PC-9 (cell line): ENCODE results near the gene NUTM2D. TPM values are rescaled to one million over a fixed set of nuclear protein-coding genes. Genes with fewer than 3 reads are reported as not detected.
"Not testable (repeated sequence)": the region's sequence is repeated elsewhere in the genome, so short reads cannot be mapped to it uniquely, and the experiment has no call there.

Experiments
- Bru-seq: library from RNA; stranded (reverse); fragments of 400-500 nt; gene quantifications from one replicate; lab custom pipeline; 2021; lab: Mats Ljungman, UMichigan
- BruChase-seq, 2 experiments: library from RNA; stranded (reverse); fragments of 400-500 nt; gene quantifications; one replicate each; lab custom pipeline; 2021; lab: Mats Ljungman, UMichigan
- BruUV-seq: library from RNA; stranded (reverse); fragments of 400-500 nt; replicated peaks from 2 replicates; lab custom pipeline; 2021; lab: Mats Ljungman, UMichigan
- CTCF ChIA-PET: fragments of 300-600 bp; sonication (Branson Sonifier 250); formaldehyde crosslinking; loops from one replicate; lab custom pipeline; 2022; ENCODE audit warnings: antibody characterized with exemption; lab: Charles Lee
- POLR2A ChIA-PET: fragments of 300-600 bp; sonication (Branson Sonifier 250); formaldehyde crosslinking; loops from one replicate; lab custom pipeline; 2022; ENCODE audit warnings: antibody characterized with exemption; ENCODE audit not compliant: unreplicated experiment; lab: Charles Lee
- DNase-seq, 2 experiments: peaks; one replicate each; pipeline versions ENCODE4 v3.0.0 to v3.0.0-alpha.2; 2015 to 2022; ENCODE audit warnings: mixed read lengths in 1 of 2
- H2AFZ ChIP-seq: fragments of 200-600 bp; sonication (generic); 2 replicates; pipeline ENCODE4 v1.8.1; 2017; ENCODE audit warnings: antibody characterized with exemption
- H3F3A ChIP-seq: fragments of 200-600 bp; sonication (generic); 2 replicates; pipeline ENCODE4 v1.8.1; 2017; ENCODE audit warnings: antibody characterized with exemption, mild to moderate bottlenecking, low read depth; ENCODE audit not compliant: insufficient read depth
- H3K27ac ChIP-seq: fragments of 200-600 bp; sonication (generic); 2 replicates; pipeline ENCODE4 v1.6.1; 2016; ENCODE audit warnings: mixed run types
- H3K27me3 ChIP-seq: fragments of 200-600 bp; sonication (generic); 2 replicates; pipeline ENCODE4 v1.6.1; 2016; ENCODE audit warnings: low read depth, mixed run types; ENCODE audit not compliant: insufficient read depth
- H3K36me3 ChIP-seq: fragments of 200-600 bp; sonication (generic); 2 replicates; pipeline ENCODE4 v1.6.1; 2016; ENCODE audit warnings: low read depth, mixed run types
- H3K4me1 ChIP-seq: fragments of 200-600 bp; sonication (generic); replicated peaks from 2 replicates; pipeline ENCODE4 v1.6.1; 2016; ENCODE audit warnings: mixed run types; ENCODE audit not compliant: insufficient read depth
- H3K4me2 ChIP-seq: fragments of 200-600 bp; sonication (generic); 2 replicates; pipeline ENCODE4 v1.6.1; 2017; ENCODE audit warnings: mixed run types
- H3K4me3 ChIP-seq: fragments of 200-600 bp; sonication (generic); 2 replicates; pipeline ENCODE4 v1.6.1; 2016; ENCODE audit warnings: mixed run types
- H3K79me2 ChIP-seq: fragments of 200-600 bp; sonication (generic); 2 replicates; pipeline ENCODE4 v1.6.1; 2017; ENCODE audit warnings: low read depth, mixed run types
- H3K9me2 ChIP-seq: fragments of 200-600 bp; sonication (generic); 2 replicates; pipeline ENCODE4 v1.8.1; 2017; ENCODE audit warnings: mild to moderate bottlenecking; ENCODE audit not compliant: insufficient read depth
- H3K9me3 ChIP-seq: fragments of 200-600 bp; sonication (generic); 2 replicates; pipeline ENCODE4 v1.8.1; 2016; ENCODE audit warnings: low read depth; ENCODE audit not compliant: insufficient read depth
- H4K20me1 ChIP-seq: fragments of 200-600 bp; sonication (generic); 2 replicates; pipeline ENCODE4 v1.8.1; 2017; ENCODE audit not compliant: insufficient read depth
- intact Hi-C: fragments of 100-400 bp; cut with micrococcal nuclease; formaldehyde crosslinking; loops from one replicate; pipeline ENCODE4 v1.10.0; 2022; ENCODE audit not compliant: unreplicated experiment
- long read RNA-seq: library from polyadenylated mRNA; stranded (forward); transcript quantifications from one replicate; pipeline ENCODE4 v2.0.0, GENCODE V29; 2022
- total RNA-seq: library from RNA; stranded (reverse); gene quantifications from 2 replicates; pipeline ENCODE4 v1.2.3, GENCODE V29; 2021

The NUTM2D gene, protein sequence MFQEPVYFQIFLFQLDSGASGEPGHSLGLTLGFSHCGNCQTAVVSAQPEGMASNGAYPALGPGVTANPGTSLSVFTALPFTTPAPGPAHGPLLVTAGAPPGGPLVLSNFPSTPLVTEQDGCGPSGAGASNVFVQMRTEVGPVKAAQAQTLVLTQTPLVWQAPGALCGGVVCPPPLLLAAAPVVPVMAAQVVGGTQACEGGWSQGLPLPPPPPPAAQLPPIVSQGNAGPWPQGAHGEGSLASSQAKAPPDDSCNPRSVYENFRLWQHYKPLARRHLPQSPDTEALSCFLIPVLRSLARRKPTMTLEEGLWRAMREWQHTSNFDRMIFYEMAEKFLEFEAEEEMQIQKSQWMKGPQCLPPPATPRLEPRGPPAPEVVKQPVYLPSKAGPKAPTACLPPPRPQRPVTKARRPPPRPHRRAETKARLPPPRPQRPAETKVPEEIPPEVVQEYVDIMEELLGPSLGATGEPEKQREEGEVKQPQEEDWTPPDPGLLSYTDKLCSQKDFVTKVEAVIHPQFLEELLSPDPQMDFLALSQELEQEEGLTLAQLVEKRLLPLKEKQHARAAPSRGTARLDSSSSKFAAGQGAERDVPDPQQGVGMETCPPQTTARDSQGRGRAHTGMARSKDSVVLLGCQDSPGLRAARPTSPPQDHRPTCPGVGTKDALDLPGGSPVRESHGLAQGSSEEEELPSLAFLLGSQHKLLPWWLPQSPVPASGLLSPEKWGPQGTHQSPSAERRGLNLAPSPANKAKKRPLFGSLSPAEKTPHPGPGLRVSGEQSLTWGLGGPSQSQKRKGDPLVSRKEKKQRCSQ
- total RNA-seq (1.1 and 1.9 TPM in 2 replicates), Bru-seq, nascent RNA (percentile 25 among the genes with signal in this experiment), BruChase-seq, experiment 1, labeled RNA remaining after a 2-hour chase (percentile 24 among the genes with signal in this experiment), BruChase-seq, experiment 2, labeled RNA remaining after a 6-hour chase (percentile 40 among the genes with signal in this experiment)
- long read RNA-seq: 0 reads

DNA sequence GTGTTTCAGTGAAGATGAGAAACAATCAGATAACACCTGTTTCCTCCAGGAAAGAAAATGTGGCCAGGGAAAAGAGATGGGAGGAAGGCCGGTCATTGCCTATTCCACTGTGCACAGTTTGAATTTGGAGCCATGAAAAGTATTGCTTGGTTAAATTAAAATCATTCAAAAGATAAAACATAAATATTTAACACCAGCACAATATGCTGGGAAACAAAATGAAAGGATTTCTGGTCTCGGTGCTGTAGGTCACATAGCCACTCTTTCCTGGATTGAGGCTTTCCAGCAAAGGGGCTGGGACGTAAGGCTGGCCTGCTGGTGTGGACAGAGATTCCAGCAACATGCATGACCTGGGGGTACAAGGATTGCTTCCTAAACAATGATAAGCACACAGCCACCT is at the start of gene NUTM2D:
TSS of gene NUTM2D (plus strand) at position 301 of the 400 bp plus-strand sequence. CDS start 522 bp downstream, outside the sequence.
- H3K79me2 ChIP-seq, H2AFZ ChIP-seq, H3K4me1 ChIP-seq, H4K20me1 ChIP-seq, POLR2A ChIA-PET, H3K4me3 ChIP-seq, H3K4me2 ChIP-seq, CTCF ChIA-PET, H3K36me3 ChIP-seq, BruUV-seq, H3K9me3 ChIP-seq, H3K9me2 ChIP-seq, H3K27ac ChIP-seq, H3K27me3 ChIP-seq, H3F3A ChIP-seq, DNase-seq, intact Hi-C loops: not testable (repeated sequence)

DNA sequence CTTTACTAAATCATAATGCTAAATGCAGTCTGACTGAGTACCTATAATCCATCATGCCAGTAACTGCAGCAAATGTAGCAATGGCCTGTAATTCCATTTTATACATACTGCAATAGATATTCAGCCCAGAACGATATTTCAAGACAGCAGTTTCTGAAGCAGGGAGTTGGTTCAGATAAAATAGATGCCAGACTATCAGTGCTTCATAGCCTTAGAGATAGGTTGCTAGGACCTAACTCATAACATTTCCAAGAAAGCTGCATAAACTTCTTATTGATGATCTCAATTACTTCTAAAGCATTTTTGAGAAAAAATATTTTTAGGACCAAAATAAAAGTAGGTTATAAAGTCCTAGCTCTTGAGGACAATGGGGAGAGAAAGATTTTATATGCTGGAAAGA is 48.8 kb upstream of the NUTM2D start:
- not testable (repeated sequence) for BruUV-seq

DNA sequence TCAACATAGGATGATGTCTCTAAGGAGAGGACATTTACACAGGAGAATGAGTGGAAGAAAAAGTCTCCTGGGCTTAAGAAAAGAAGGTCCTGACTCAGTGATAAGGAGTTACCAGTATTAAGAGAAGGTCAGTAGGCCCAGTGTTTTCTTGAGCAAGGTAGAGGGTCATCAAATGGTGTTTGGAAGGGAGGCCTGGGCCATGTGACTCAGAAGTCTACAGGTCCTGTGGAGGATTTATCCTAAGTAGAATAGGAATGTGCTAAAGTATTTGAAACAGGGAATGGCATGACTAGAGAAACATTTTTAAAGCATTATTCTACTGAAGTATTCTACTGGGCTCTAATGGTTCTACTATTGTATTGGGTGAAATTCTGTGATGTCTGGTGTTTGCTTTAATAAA is 47.9 kb upstream of the NUTM2D start:
- H2AFZ ChIP-seq, H4K20me1 ChIP-seq, CTCF ChIA-PET, H3K9me3 ChIP-seq, H3F3A ChIP-seq, H3K9me2 ChIP-seq, H3K4me1 ChIP-seq, BruUV-seq, H3K27me3 ChIP-seq, intact Hi-C loops, POLR2A ChIA-PET, H3K4me3 ChIP-seq, H3K27ac ChIP-seq, H3K79me2 ChIP-seq, DNase-seq, H3K4me2 ChIP-seq, H3K36me3 ChIP-seq: not testable (repeated sequence)

More for the DNA sequence above, 48.8 kb upstream of the NUTM2D start:
- POLR2A ChIA-PET, H3K79me2 ChIP-seq, intact Hi-C loops, H3K4me2 ChIP-seq, H3F3A ChIP-seq, H3K4me3 ChIP-seq, H3K27ac ChIP-seq, H3K36me3 ChIP-seq, H4K20me1 ChIP-seq, H2AFZ ChIP-seq, H3K4me1 ChIP-seq, H3K27me3 ChIP-seq, H3K9me3 ChIP-seq, DNase-seq, H3K9me2 ChIP-seq, CTCF ChIA-PET: not testable (repeated sequence)

DNA sequence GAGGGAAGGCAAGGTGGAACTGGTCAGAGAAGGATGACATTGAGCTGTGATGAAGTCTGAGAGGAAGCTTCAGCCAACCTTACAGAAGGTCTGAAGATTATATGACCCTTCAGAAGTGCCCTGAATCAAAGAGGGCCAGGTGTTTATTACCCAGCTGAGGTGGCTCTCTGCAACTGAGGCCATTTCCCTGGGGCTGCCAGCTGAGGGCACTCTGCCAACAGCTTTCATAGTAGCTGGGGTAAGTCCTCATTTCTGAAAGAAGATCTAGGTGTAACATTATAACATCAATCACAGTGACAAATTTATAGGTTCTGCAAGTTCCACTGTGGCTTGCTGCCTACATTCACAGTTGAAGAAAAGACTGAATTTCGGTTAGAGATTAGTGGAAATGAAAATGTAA is 46.0 kb upstream of the NUTM2D start:
- H2AFZ ChIP-seq, intact Hi-C loops, DNase-seq, H3K79me2 ChIP-seq, POLR2A ChIA-PET, BruUV-seq, H3K4me2 ChIP-seq, H3K4me1 ChIP-seq, CTCF ChIA-PET, H3K9me2 ChIP-seq, H3K27me3 ChIP-seq, H3K36me3 ChIP-seq, H3K27ac ChIP-seq, H3K9me3 ChIP-seq, H3F3A ChIP-seq, H3K4me3 ChIP-seq, H4K20me1 ChIP-seq: not testable (repeated sequence)

DNA sequence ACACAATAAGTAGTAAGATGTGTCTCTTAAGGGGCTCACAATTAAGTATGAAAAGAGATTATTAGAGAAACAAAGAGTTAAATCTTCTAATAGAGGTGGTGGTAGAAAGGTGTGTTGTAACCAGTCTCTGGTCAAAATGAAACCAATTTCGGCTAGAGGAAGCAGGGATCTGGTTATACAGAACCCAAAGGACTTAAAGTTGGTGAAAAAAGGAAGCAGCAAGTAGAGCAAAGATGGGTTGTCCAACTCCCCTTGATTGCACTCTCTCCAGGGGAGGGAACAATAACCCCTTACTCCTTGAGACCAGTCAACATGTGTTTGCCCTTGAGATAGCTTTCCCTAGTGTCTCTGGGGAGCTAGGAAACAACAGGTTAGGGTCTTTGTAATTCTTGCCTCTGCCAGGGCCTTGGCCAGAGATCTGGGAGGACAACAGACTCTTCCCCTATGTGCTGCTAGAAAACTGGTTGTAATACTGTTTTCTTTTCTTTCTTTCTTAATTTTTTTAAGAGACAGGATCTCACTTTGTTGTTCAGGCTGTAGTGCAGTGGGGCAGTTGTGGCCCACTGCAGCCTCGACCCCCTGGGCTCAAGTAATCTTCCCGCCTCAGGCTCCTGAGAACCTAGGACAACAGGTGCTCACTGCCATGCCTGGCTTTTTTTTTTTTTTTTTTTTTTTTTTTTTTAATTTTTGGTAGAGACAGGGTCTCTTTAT is 43.7 kb upstream of the NUTM2D start:
- H3K4me3 ChIP-seq, BruUV-seq, H3K36me3 ChIP-seq, H3K4me2 ChIP-seq, DNase-seq, CTCF ChIA-PET, H3K9me2 ChIP-seq, H2AFZ ChIP-seq, H3K27ac ChIP-seq, H3F3A ChIP-seq, intact Hi-C loops, H3K27me3 ChIP-seq, H3K9me3 ChIP-seq, H3K4me1 ChIP-seq, H3K79me2 ChIP-seq, H4K20me1 ChIP-seq, POLR2A ChIA-PET: not testable (repeated sequence)

DNA sequence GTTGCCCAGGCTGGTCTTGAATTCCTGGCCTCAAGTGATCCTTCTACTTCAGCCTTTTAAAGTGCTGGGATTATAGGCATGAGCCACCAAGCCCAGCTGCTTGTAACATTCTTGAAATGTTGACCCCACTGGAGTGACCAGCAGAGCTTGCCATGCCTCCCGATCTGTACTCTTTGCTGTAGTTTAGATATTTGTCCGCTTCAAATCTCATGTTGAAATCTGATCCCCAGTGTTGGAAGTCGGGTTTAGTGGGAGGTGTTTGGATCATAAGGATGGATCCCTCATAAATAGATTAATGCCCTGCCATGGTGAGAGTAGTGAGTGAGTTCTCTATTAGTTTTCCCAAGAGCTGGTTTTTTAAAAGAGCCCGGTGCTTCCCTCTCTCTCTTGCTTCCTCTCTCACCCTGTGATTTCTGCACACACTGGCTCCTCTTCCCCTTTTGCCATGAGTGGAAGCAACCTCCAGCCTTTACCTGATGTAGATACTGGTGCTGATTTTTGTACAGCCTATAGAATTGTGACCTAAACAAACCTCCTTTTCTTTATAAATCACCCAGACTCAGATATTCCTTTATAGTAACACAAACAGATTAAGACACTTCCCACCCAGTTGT is 43.1 kb upstream of the NUTM2D start:
- H3K9me2 ChIP-seq, H3K27ac ChIP-seq, H3K27me3 ChIP-seq, H3K36me3 ChIP-seq, intact Hi-C loops, POLR2A ChIA-PET, H3K79me2 ChIP-seq, H4K20me1 ChIP-seq, BruUV-seq, H3K4me1 ChIP-seq, H2AFZ ChIP-seq, H3K4me2 ChIP-seq, H3F3A ChIP-seq, CTCF ChIA-PET, H3K4me3 ChIP-seq, DNase-seq, H3K9me3 ChIP-seq: not testable (repeated sequence)
